Astrocyte of the hippocampus (primary cell): ENCODE data around the gene DEPDC4.

Experiments used
- DNase-seq: peaks from one replicate; pipeline ENCODE4 v3.0.0; 2011; ENCODE audit warnings: low read depth, low spot score

DEPDC4 gene

DNA sequence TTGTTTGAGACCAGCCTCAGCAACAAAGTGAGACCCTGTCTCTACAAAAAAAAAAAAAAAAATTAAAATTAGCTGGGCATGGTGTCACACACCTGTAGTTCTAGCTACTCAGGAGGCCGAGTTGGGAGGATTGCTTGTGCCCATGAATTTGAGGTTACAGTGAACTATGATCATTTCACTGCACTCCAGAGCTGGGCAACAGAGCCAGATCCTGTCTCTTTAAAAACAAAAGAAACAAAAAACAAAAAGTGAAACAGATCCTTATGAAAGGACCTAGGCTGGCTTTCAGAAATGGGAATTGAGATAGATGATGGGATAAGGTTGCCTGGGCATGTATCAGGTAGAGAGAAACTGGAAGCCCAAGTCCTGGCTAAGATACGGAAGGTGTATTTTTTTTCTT, 52.4 kb downstream of the DEPDC4 start:
- DNase-seq, result no peak

DNA sequence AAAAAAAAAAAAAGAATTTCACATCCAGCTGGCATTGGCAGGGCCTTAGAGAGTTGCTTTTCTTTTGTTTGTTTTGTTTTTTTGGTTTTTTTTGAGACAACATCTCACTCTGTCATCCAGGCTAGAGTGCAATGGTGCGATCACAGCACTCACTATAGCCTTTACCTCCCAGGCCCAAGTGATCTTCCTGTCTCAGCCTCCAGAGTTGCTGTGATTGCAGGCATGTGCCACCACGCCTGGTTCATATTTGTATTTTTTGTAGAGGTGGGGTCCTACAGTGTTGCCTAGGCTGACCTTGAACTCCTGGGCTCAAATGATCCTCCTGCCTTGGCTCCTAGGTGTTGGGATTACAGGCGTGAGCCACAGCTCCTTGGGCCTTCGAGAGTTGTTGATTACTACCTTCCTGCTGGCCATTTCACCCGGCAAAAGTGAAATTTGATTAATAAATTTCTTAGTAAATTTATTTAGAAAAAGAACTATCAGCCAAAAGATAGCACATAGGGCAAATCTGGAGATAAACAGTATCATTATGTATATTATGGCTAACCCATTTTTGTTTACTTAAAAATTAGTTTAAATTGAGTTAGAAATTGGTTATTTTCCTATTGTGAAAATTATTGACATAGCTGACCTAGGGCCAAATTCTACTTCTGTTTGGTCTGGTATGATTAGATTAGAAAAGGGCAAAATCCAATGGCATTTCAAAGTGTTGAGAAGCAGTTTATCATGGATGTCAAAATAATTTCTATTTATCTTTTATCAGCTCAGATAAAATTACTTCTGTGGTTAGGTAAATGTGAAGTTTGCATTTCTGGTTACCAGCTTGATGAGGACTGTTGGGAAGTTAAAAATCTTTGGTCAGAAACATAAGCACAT, 53.6 kb downstream of the DEPDC4 start:
- no peak for DNase-seq

DNA sequence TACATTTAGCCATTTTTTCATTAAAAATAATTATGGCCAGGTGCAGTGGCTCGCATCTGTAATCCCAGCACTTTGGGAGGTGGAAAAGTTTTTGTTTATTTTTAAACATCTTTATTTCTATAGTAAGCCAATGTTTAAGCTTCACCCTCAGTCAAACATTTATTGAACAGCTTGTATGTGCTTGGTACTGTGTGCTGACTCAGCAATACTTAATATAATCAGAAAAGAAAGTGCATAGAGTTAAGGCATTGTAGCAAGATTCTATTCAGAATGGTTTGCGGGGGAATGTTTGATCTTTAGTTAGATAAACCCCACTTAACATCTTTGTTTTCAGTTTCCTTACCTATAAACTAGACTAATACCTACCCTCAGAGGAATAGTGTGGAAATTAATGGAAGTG, 55.2 kb downstream of the DEPDC4 start:
- no peak for DNase-seq

DNA sequence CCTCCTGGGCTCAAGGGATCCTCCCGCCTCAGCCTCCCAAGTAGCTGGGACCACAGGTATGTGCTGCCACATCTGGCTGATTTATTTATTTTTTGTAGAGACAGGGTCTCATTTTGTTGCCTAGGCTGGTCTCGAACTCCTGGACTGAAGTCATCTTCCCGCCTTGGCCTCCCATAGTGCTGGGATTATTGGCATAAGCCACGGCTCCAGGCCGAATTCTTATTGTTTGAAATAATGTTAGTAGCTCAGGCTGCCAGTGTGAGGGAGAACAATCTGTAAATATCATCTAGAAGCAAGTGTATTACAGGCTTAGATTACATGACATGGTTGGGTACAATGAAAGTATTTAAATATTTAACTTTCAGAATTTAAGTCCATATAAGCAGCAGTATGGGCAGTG, 58.0 kb downstream of the DEPDC4 start:
- DNase-seq, result no peak

DNA sequence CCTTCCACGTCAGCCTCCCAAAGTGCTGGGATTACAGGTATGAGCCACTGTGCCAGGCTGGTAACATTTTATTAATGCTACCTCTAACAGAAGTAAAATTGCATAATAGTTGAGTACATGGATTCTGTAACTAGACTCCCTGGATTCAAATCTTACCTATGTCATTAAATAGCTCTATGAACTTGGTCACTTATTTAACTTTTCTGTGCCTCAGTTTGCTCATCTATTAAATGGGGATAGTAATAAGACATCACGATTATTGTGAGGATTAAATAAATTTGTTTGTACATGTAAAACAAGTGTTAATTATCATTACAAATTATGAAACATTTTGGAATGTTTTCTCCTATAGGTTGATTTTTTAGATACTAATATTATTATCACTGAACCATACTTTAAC, 59.6 kb downstream of the DEPDC4 start:
- DNase-seq, result no peak

DNA sequence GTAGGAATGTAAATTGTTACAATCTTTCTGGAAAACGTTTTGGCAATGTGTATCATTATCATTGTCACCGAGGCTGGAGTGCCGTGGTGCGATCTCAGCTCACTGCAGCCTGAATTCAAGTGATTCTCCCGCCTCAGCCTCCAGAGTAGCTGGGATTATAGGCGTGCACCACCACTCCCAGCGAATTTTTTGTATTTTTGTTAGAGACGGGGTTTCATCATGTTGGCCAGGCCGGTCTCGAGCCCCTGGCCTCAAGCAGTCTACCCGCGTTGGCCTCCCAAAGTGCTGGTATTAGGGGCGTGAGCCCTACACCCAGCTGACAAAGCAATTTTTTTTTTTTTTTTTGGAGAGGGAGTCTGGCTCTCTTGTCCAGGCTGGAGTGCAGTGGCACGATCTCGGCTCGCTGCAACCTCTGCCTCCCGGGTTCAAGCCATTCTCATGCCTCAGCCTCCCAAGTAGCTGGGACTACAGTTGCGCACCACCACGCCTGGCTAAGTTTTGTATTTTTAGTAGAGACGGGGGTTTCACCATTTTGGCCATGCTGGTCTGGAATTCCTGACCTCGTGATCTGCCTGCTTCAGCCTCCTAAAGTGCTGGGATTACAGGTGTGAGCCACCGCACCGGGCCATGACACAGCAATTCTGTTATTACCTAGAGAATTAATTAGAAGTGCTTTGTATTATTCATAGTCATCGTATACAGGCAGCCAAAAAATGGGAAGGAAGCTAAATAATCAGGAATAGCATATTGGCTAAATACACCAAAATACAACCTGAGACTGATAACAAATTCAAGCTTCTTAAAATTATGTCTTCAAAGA, 65.1 kb downstream of the DEPDC4 start:
- DNase-seq, result no peak

DNA sequence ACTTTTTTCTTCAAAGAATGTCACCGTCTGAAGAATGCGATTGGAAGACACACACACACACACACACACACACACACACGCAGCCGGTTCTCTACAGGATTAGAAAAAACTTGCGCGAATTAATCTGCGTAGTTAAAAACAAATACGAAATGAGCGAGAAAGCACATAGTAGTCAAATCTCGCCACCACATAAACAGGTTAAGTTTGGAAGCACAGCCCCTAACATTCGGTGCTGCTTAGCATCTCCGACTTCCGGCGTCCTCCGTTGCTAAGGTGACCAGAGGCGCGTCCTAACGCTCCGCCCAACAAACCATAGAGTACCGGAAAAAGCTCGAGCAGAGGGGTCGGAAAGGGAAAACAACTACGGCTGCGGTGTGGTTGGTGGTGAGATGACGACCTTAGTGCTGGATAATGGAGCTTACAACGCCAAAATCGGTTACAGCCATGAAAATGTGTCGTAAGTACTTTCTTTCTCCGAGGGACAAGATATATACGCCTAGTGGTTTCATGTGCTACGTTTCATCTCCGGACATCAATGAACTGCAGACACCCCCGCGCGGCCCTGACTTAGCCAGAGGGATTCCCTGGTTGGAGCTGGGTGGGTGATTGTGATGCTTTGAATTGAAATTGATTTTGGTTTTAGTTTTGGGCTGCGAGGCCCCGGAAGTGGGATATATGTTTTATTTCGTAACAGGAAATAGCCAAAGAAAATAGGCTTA, 66.3 kb downstream of the DEPDC4 start, which contains the start of gene ACTR6:
ACTR6 (plus strand) TSS at position 353 of the 719 bp plus-strand sequence; CDS start at position 390, 37 bp downstream.
- peak; percentile 98 for DNase-seq

DNA sequence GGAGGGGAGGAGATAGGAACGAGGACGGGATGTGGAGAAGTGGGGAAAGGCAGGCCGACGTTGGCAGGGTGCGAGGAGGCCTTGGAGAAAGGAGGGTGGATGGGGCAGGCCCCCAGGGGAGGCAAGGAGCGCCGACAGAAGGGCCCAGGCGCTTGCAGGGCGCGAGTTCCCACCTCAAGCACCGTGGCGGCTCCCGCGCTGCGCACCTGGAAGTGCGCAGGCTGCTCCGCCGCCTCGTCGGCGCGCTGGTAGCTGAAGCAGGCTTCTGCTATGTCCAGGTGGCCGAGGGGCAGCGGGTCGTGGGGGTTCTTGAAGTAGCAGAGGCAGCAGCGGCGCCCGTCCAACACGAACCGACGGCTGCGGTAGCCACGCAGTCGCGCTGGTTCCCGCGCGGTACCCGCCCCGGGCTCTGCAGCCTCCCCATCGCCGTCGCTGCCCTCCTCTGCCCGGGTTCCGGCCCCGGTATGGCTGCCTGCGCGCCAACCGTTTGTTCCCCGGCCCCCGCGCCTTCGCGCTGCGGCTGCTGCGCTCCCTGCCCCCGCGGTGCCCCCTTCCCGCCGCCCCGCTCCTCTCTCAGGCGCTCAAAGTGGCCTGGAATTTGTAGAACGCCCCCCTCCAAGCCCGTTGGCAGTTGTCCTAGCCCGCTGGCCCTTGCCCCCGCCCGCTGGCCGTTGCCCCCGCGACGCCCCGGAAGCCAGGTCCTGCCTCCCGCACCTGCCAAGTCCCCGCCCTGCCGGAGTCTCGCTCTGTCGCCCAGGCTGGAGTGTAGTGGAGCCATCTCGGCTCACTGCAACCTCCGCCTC, 67.3 kb downstream of the DEPDC4 start:
- peak; percentile 64 for DNase-seq

DNA sequence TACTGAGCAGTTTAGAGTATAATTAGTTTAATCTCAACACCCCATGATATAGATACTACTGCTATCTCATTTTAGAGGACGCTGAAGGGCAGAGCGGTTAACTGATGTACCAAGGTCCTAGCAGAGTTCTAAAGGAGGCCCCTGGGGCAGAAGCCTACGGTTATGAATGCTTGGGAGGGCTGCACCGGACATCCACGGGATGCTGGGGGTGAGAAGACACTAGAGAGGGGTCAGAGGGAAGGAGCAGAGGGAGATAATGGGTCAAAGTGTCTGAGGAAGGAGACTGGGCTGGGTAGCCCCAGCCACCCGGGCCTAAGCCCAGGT, 67.9 kb downstream of the DEPDC4 start:
- DNase-seq, result no peak

DNA sequence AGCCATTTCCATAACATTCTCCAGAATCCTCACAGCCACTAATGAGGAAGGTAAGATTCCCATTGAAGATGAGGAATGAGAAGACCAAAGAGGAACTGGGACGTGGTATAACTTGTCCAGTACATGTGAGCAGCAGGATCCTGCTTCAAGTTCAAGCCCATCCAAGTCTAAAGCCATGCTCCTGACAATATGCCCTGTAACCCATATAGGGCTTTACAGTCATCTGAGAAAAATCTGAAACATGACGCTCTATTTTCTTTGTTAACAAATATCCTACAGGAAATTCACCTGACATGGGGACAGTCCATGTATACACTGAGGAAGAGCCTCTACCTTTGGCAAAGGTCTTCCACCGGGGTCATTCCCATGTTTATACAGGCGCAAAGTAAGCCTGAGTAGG, 69.4 kb downstream of the DEPDC4 start:
- no peak for DNase-seq

DNA sequence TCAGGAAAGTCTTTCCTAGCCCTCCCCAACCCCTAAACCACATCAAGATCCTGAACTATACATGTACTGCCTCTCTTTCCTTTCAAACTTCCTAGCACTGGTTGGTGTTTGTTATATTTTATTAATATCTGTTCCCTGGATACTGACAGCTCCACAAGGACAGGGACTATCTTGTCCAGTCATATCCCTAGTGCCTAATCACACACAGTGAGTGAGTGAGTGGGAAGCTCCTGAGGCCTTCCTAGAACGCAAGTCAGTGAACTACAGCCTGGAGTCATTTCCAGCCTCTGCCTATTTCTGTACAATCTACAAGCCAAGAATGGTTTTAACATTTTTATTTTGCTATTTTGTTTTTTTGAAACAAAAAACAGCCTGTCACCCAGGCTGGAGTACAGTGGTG, 73.8 kb downstream of the DEPDC4 start:
- DNase-seq, result no peak
